A549 (cell line): ENCODE results near the gene TUT7. TPM values are rescaled to one million over a fixed set of nuclear protein-coding genes. Genes with fewer than 3 reads are reported as not detected.

Experiments
- ATAC-seq, 2 experiments: fragments of 200-7000 bp in 1 of 2; fragments of >200 bp in 1 of 2; cut with Nextera tagmentation in 1 of 2; cut with Tn5 transposase in 1 of 2; 3 replicates each; pipeline versions ENCODE4 v1.8.0 to v1.9.1; 2018 to 2020; ENCODE audit warnings: mild to moderate bottlenecking in 1 of 2, moderate library complexity in 1 of 2
- CTCF ChIA-PET: fragments of 300-600 bp; sonication (Branson Sonifier 250); formaldehyde crosslinking; extraction: SDS; loops from one replicate; lab custom pipeline; 2021; ENCODE audit warnings: antibody characterized with exemption, inconsistent platforms; lab: Yijun Ruan, JAX
- POLR2A ChIA-PET: fragments of 350-600 bp; formaldehyde crosslinking; extraction: SDS; loops from one replicate; lab custom pipeline; 2021; ENCODE audit warnings: antibody characterized with exemption, inconsistent platforms; lab: Yijun Ruan, JAX
- DNase-seq, 2 experiments: peaks; one replicate each; pipeline versions ENCODE4 v3.0.0 to v3.0.0-alpha.2; 2011 to 2016; ENCODE audit warnings: low read depth in 1 of 2, low spot score in 1 of 2
- FAIRE-seq: peaks from 2 replicates; lab custom pipeline; 2011; peaks lifted over from hg19 to GRCh38; lab: Jason Lieb, UNC
- H3K27ac ChIP-seq, 2 experiments: fragments of >200 bp; sonication (Bioruptor Twin); formaldehyde crosslinking; 3 replicates each; pipeline ENCODE4 v1.5.1; 2016 to 2017
- H3K4me1 ChIP-seq: fragments of >200 bp; sonication (Bioruptor Twin); formaldehyde crosslinking; 3 replicates; pipeline ENCODE4 v1.6.1; 2016
- H3K4me2 ChIP-seq: fragments of >200 bp; sonication (Bioruptor Twin); formaldehyde crosslinking; 3 replicates; pipeline ENCODE4 v1.6.1; 2016
- H3K4me3 ChIP-seq: fragments of >200 bp; sonication (Bioruptor Twin); formaldehyde crosslinking; 3 replicates; pipeline ENCODE4 v1.5.1; 2016
- H3K9me3 ChIP-seq: fragments of >200 bp; sonication (Bioruptor Twin); formaldehyde crosslinking; 3 replicates; pipeline ENCODE4 v1.6.1; 2016
- CBX8 ChIP-seq: fragments of 200-600 bp; sonication (generic); IDR thresholded peaks from 2 replicates; pipeline ENCODE4 v1.6.1; 2016
- CHD2 ChIP-seq: fragments of 150-350 bp; IDR thresholded peaks from 2 replicates; pipeline ENCODE4 v1.6.1; 2014; ENCODE audit warnings: low read length; ENCODE audit not compliant: partially characterized antibody
- EHF ChIP-seq: fragments of 250-450 bp; sonication (Bioruptor Pico); IDR thresholded peaks from 2 replicates; pipeline ENCODE4 v1.5.0; 2020; ENCODE audit warnings: mild to moderate bottlenecking
- EHMT2 ChIP-seq: fragments of 200-600 bp; sonication (generic); IDR thresholded peaks from 2 replicates; pipeline ENCODE4 v1.6.1; 2016; ENCODE audit warnings: antibody characterized with exemption, low read depth, mild to moderate bottlenecking, moderate library complexity
- FOSL2 ChIP-seq, 2 experiments: fragments of 450-650 bp in 1 of 2; fragments of >200 bp in 1 of 2; sonication (Bioruptor Twin) in 1 of 2; formaldehyde crosslinking; IDR thresholded peaks; 2 replicates each; pipeline versions ENCODE4 v1.5.0 to v1.6.1; 2016 to 2020; ENCODE audit warnings: mild to moderate bottlenecking in 1 of 2, moderate library complexity in 1 of 2
- FOXS1 ChIP-seq: fragments of 250-450 bp; sonication (Bioruptor Pico); IDR thresholded peaks from 2 replicates; pipeline ENCODE4 v1.5.0; 2020; ENCODE audit warnings: mild to moderate bottlenecking, moderate library complexity
- GATA3 ChIP-seq: IDR thresholded peaks from 2 replicates; pipeline ENCODE4 v1.6.1; 2012; ENCODE audit warnings: borderline replicate concordance
- HDAC2 ChIP-seq: fragments of 200-600 bp; sonication (generic); IDR thresholded peaks from 2 replicates; pipeline ENCODE4 v1.6.1; 2016
- HEYL ChIP-seq: fragments of 250-450 bp; sonication (Bioruptor Pico); IDR thresholded peaks from 2 replicates; pipeline ENCODE4 v1.8.0; 2021; ENCODE audit warnings: mild to moderate bottlenecking, moderate library complexity
- HOXA7 ChIP-seq: fragments of 250-450 bp; sonication (Bioruptor Pico); IDR thresholded peaks from 2 replicates; pipeline ENCODE4 v1.5.0; 2020; ENCODE audit warnings: mild to moderate bottlenecking, moderate library complexity
- KDM5A ChIP-seq: fragments of 200-600 bp; sonication (generic); IDR thresholded peaks from 2 replicates; pipeline ENCODE4 v1.6.1; 2016; ENCODE audit warnings: antibody characterized with exemption, mild to moderate bottlenecking
- NFE2L2 ChIP-seq: fragments of 150-350 bp; conservative IDR thresholded peaks from 2 replicates; pipeline ENCODE4 v1.6.1; 2014; ENCODE audit warnings: low read length
- NR3C1 ChIP-seq: fragments of >200 bp; sonication (Bioruptor Twin); formaldehyde crosslinking; IDR thresholded peaks from 3 replicates; pipeline ENCODE4 v1.6.1; 2017
- POLR2AphosphoS2 ChIP-seq: conservative IDR thresholded peaks from 2 replicates; pipeline ENCODE4 v1.6.1; 2012; ENCODE audit warnings: low read length, improper control_type of control experiment, inconsistent platforms
- RFX5 ChIP-seq: fragments of 450-650 bp; IDR thresholded peaks from 2 replicates; pipeline ENCODE4 v1.7.1; 2014; ENCODE audit warnings: antibody characterized with exemption, mild to moderate bottlenecking, moderate library complexity
- RNF2 ChIP-seq: fragments of 200-600 bp; sonication (generic); IDR thresholded peaks from 2 replicates; pipeline ENCODE4 v1.6.1; 2016; ENCODE audit warnings: low read depth, mild to moderate bottlenecking, antibody characterized with exemption, moderate library complexity, borderline replicate concordance
- SMC3 ChIP-seq: fragments of >200 bp; sonication (Bioruptor Twin); formaldehyde crosslinking; IDR thresholded peaks from 3 replicates; pipeline ENCODE4 v1.6.1; 2018; ENCODE audit warnings: inconsistent platforms
- SREBF2 ChIP-seq: fragments of 450-650 bp; IDR thresholded peaks from 2 replicates; pipeline ENCODE4 v1.6.1; 2014; ENCODE audit warnings: mild to moderate bottlenecking, moderate library complexity
- ZFP36 ChIP-seq: fragments of 450-650 bp; IDR thresholded peaks from 2 replicates; pipeline ENCODE4 v1.6.1; 2014; ENCODE audit warnings: borderline replicate concordance; ENCODE audit not compliant: partially characterized antibody
- WGBS: methylation state at CpG from one replicate; pipeline ENCODE4 v1.1.6; 2017; ENCODE audit errors: missing lambda C conversion rate; 5-methylcytosine and 5-hydroxymethylcytosine counted together
- polyA plus RNA-seq, 4 experiments: library from polyadenylated mRNA; depleted of rRNA in 3 of 4; stranded (reverse); fragments of >200 nt; fragmentation: RNase III in 1 of 4; extraction: RNeasy Plus Mini Kit Qiagen cat#74134 plus additional on column Dnase treatment in 1 of 4; gene quantifications; 2 replicates in 3 of 4; 3 replicates in 1 of 4; pipeline ENCODE4 v1.2.3, GENCODE V29; 2011 to 2017
- TF ChIP-seq, protein P1 (sequence below): fragments of >200 bp; sonication (Bioruptor Twin); formaldehyde crosslinking; IDR thresholded peaks from 2 replicates; pipeline ENCODE4 v1.6.1; 2016
- TF ChIP-seq, protein P2 (sequence below): fragments of 200-600 bp; sonication (generic); IDR thresholded peaks from 2 replicates; pipeline ENCODE4 v1.6.1; 2016; ENCODE audit warnings: antibody characterized with exemption, mild to moderate bottlenecking, moderate library complexity
- TF ChIP-seq, protein P3 (sequence below): IDR thresholded peaks from 2 replicates; pipeline ENCODE4 v1.6.1; 2012
- TF ChIP-seq, protein P4 (sequence below): fragments of >200 bp; sonication (Bioruptor Twin); formaldehyde crosslinking; IDR thresholded peaks from 3 replicates; pipeline ENCODE4 v1.6.1; 2016
- TF ChIP-seq, protein P5 (sequence below): IDR thresholded peaks from 2 replicates; pipeline ENCODE4 v1.6.1; 2012

The TUT7 gene
- polyA plus RNA-seq, 2 of the 4 experiments (the other 2 are of a cell fraction), result 12.1 to 27.0 TPM

DNA sequence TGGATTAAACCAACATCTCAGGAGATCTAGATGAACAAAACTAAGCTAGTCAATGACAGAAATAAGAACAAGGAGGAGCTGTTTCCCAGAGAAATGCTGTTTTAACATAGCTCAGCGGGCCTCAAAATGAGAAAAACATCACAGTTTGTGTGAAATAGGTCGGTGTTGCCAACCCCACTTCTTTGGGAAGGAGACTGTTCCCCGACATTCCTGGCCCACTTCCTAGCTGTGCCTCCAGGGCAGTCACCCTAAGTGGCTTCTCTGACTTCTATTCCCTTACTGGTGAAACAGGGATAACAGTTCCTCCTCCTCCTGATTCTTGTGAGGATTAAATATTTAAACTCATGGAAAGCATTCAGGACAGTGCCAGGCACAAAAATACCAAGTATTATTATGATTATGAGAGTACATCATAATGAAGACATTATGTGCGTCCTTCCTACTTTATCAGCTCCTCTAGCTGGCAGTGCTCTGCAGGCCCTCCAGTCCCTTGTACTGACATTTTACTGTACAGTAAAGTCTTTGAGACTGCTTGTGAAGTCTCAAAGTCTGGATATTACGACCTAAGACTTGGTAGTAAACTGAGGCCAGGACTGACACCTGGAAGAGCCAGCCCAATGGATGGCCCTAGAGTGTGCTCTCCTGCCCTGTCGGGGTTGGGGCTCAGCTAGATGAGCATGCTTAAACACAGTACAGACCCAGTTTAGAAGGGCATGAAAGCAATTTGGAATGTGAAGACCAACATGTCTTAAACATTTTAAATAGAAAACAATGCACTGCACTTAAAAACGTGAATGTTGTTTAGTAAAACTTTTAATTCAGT, 79.2 kb downstream of the TUT7 start (continued):
- TF ChIP-seq SMC3, result no peak
- no peak for TF ChIP-seq NFE2L2
- no peak for TF ChIP-seq ZFP36
- TF ChIP-seq HEYL (CRISPR knock-in tag), result no peak
- no peak for TF ChIP-seq HDAC2
- no peak for TF ChIP-seq EHMT2

DNA sequence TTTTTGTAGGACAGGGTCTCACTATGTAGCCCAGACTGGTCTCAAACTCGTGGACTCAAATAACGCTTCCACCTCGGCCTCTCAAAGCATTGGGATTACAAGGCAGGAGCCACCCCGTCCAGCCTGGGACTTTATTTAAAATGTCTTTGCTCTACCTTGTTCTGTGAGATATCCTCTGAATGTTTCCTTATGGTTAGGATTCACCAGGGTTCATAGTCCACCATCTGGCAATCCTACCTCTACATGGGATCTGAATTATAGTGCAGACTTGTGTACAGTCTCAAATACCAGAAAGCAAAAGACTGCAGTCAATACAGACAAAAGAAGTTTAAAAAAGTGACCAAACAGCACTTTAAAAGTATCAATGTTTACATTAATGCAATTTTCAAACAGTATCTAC, 82.0 kb downstream of the TUT7 start:
- DNase-seq (no peak), FAIRE-seq (no peak), ATAC-seq (no peak)
- 96% methylated on average over 4 of the region's 4 CpGs for WGBS
- no peak overlapping the region for H3K4me2 ChIP-seq
- H3K27ac ChIP-seq, result no peak overlapping the region
- H3K4me1 ChIP-seq, result no peaks in the 10 kb centered on the region
- POLR2A ChIA-PET, result no interaction called here
- no peaks in the 10 kb centered on the region for H3K9me3 ChIP-seq
- CTCF ChIA-PET, result no interaction called here
- no peak overlapping the region for H3K4me3 ChIP-seq
- TF ChIP-seq FOSL2 (IDR thresholded peaks at IDR 0.05) (no peak), FOSL2 (CRISPR knock-in tag; IDR thresholded peaks at IDR 0.05) (no peak), RNF2 (no peak), EHF (CRISPR knock-in tag) (no peak)
- TF ChIP-seq, protein P1, sequence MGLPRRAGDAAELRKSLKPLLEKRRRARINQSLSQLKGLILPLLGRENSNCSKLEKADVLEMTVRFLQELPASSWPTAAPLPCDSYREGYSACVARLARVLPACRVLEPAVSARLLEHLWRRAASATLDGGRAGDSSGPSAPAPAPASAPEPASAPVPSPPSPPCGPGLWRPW, result no peak
- TF ChIP-seq, protein P2, sequence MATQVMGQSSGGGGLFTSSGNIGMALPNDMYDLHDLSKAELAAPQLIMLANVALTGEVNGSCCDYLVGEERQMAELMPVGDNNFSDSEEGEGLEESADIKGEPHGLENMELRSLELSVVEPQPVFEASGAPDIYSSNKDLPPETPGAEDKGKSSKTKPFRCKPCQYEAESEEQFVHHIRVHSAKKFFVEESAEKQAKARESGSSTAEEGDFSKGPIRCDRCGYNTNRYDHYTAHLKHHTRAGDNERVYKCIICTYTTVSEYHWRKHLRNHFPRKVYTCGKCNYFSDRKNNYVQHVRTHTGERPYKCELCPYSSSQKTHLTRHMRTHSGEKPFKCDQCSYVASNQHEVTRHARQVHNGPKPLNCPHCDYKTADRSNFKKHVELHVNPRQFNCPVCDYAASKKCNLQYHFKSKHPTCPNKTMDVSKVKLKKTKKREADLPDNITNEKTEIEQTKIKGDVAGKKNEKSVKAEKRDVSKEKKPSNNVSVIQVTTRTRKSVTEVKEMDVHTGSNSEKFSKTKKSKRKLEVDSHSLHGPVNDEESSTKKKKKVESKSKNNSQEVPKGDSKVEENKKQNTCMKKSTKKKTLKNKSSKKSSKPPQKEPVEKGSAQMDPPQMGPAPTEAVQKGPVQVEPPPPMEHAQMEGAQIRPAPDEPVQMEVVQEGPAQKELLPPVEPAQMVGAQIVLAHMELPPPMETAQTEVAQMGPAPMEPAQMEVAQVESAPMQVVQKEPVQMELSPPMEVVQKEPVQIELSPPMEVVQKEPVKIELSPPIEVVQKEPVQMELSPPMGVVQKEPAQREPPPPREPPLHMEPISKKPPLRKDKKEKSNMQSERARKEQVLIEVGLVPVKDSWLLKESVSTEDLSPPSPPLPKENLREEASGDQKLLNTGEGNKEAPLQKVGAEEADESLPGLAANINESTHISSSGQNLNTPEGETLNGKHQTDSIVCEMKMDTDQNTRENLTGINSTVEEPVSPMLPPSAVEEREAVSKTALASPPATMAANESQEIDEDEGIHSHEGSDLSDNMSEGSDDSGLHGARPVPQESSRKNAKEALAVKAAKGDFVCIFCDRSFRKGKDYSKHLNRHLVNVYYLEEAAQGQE, result no peak

DNA sequence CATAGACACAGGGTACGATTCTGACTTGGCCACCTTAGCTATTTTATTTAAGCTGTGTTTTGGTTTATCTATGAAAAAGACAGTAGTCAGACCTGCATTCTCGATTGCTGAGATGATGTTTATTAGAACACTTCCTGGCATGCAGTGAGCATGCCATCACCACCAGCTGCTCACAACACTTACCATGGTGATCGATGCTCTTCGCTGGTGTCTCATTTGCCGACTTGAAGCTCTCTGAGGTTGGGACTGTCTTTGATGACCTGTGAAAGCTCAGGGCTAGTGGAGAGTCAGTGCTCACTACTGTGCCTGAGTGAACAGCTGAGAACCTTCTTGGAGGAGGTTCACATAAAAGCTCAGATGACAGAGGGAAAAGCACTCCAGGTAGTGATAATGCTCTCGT, 90.3 kb downstream of the TUT7 start:
- H3K4me1 ChIP-seq, result no peaks in the 10 kb centered on the region
- no peak overlapping the region for H3K27ac ChIP-seq
- ATAC-seq (no peak), DNase-seq (no peak), FAIRE-seq (no peak)
- H3K4me3 ChIP-seq, result no peak overlapping the region
- no peaks in the 10 kb centered on the region for H3K9me3 ChIP-seq
- WGBS, result 87% methylated on average over 6 of the region's 6 CpGs
- TF ChIP-seq CBX8 (no peak), RFX5 (no peak), SREBF2 (no peak), HOXA7 (CRISPR knock-in tag) (no peak), NR3C1 (no peak), ZFP36 (no peak), GATA3 (no peak), FOXS1 (CRISPR knock-in tag) (no peak), CHD2 (no peak), POLR2AphosphoS2 (no peak), KDM5A (no peak)
- TF ChIP-seq, protein P3, sequence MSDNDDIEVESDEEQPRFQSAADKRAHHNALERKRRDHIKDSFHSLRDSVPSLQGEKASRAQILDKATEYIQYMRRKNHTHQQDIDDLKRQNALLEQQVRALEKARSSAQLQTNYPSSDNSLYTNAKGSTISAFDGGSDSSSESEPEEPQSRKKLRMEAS, result no peak
- TF ChIP-seq, protein P1, result no peak
- TF ChIP-seq, protein P4, sequence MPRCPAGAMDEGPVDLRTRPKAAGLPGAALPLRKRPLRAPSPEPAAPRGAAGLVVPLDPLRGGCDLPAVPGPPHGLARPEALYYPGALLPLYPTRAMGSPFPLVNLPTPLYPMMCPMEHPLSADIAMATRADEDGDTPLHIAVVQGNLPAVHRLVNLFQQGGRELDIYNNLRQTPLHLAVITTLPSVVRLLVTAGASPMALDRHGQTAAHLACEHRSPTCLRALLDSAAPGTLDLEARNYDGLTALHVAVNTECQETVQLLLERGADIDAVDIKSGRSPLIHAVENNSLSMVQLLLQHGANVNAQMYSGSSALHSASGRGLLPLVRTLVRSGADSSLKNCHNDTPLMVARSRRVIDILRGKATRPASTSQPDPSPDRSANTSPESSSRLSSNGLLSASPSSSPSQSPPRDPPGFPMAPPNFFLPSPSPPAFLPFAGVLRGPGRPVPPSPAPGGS, result no peak
- TF ChIP-seq, protein P5, sequence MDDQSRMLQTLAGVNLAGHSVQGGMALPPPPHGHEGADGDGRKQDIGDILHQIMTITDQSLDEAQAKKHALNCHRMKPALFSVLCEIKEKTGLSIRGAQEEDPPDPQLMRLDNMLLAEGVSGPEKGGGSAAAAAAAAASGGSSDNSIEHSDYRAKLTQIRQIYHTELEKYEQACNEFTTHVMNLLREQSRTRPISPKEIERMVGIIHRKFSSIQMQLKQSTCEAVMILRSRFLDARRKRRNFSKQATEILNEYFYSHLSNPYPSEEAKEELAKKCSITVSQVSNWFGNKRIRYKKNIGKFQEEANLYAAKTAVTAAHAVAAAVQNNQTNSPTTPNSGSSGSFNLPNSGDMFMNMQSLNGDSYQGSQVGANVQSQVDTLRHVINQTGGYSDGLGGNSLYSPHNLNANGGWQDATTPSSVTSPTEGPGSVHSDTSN, result no peak
- ChIA-PET POLR2A (interaction anchor here (0.8 kb wide), 1 partner anchor 19 kb away, joined by 3 read pairs; the partner anchor contains the start of gene ISCA1), CTCF (interaction anchor here (1.2 kb wide), 1 partner anchor 8 kb away, joined by 4 read pairs; no protein-coding TSS in a partner anchor)
- no peak overlapping the region for H3K4me2 ChIP-seq
